HG03175 (cell line): ENCODE data around the gene TTLL1.
"Not testable (repeated sequence)": the region's sequence is repeated elsewhere in the genome, so short reads cannot be mapped to it uniquely, and the experiment has no call there.

Experiments used
- ATAC-seq: cut with Tn5 transposase; IDR thresholded peaks from one replicate; pipeline ENCODE4 v1.9.1; 2021; ENCODE audit warnings: mild to moderate bottlenecking, moderate library complexity; ENCODE audit not compliant: unreplicated experiment

TTLL1 gene

GRCh38 chr22:43110927-43111623 lies 21.9 kb upstream of the TTLL1 start:
- no peak for ATAC-seq

GRCh38 chr22:43110444-43110926 lies 21.3 kb upstream of the TTLL1 start, which contains the start of gene BIK:
Gene BIK, plus strand, starts transcription at chr22:43110750. Its CDS starts 13,273 bp downstream, at chr22:43124023.
- ATAC-seq: no peak

- ATAC-seq: no peak
These were observed 20.8 kb upstream of the TTLL1 start for GRCh38 chr22:43109921-43110443.

GRCh38 chr22:43109511-43109910 lies 20.3 kb upstream of the TTLL1 start:
- no peak for ATAC-seq

- no peak for ATAC-seq
These were observed 17.1 kb upstream of the TTLL1 start for GRCh38 chr22:43106302-43106701.

GRCh38 chr22:43104950-43105349 lies 15.8 kb upstream of the TTLL1 start:
- ATAC-seq: not testable (repeated sequence)

- ATAC-seq: not testable (repeated sequence)
These were observed 14.9 kb upstream of the TTLL1 start for GRCh38 chr22:43104056-43104625.

GRCh38 chr22:43101306-43101705 lies 12.1 kb upstream of the TTLL1 start:
- no peak for ATAC-seq

GRCh38 chr22:43100225-43100624 lies 11.0 kb upstream of the TTLL1 start:
- no peak for ATAC-seq

GRCh38 chr22:43099095-43099494 lies 9.9 kb upstream of the TTLL1 start:
- no peak for ATAC-seq

GRCh38 chr22:43098356-43098755 lies 9.2 kb upstream of the TTLL1 start:
- no peak for ATAC-seq

GRCh38 chr22:43096420-43096819 lies 7.2 kb upstream of the TTLL1 start:
- ATAC-seq: no peak

GRCh38 chr22:43094551-43094950 lies 5.4 kb upstream of the TTLL1 start:
- no peak for ATAC-seq

- no peak for ATAC-seq
These were observed 4.9 kb upstream of the TTLL1 start for GRCh38 chr22:43094085-43094484.

- no peak for ATAC-seq
These were observed 2.9 kb upstream of the TTLL1 start for GRCh38 chr22:43092085-43092484.

GRCh38 chr22:43090130-43090789 lies 1.1 kb upstream of the TTLL1 start:
- ATAC-seq: no peak

GRCh38 chr22:43088627-43088983 lies 586 bp downstream of the TTLL1 start:
- ATAC-seq: no peak

- no peak for ATAC-seq
These were observed 3.3 kb downstream of the TTLL1 start for GRCh38 chr22:43085658-43086606.

- ATAC-seq: no peak
These were observed 7.2 kb downstream of the TTLL1 start for GRCh38 chr22:43081968-43082367.

- no peak for ATAC-seq
These were observed 8.6 kb downstream of the TTLL1 start for GRCh38 chr22:43080616-43081015.

- ATAC-seq: no peak
These were observed 9.4 kb downstream of the TTLL1 start for GRCh38 chr22:43079742-43080141.
